Peyer's patch (tissue), 4 donors: Measurements from ENCODE around the gene ERC2.

ENCODE experiments used
- CTCF ChIP-seq, 6 experiments: fragments of 450-650 bp in 4 of 6; fragments of 200-600 bp in 2 of 6; sonication (generic) in 1 of 6; IDR thresholded peaks; one replicate each; pipeline ENCODE4 v1.5.1; 2017 to 2019; ENCODE audit warnings: antibody characterized with exemption in 6 of 6, mild to moderate bottlenecking in 3 of 6, moderate library complexity in 1 of 6
- POLR2A ChIP-seq, 2 donors: fragments of 450-650 bp; IDR thresholded peaks; one replicate each; pipeline ENCODE4 v1.5.1; 2017; ENCODE audit warnings: antibody characterized with exemption in 2 of 2, mild to moderate bottlenecking in 2 of 2, moderate library complexity in 2 of 2

DNA sequence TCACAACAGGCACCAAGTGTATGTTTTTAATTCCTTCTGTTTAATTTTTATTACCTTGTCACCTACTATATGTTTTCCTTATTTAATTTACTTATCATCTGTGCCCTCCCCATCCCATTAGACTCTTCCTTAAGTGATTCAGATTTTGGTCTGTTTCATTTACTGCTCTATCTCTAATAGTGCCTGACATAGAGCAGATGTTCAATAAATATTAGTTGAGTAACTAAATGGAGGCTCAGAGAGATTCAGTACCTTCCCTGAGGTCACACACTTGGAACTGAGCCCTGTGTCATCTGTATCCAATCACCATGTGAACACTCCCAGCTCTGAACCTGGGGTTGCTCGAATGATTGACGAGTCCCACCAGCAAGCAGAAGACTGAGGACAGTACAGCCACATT, 663.1 kb downstream of the ERC2 start:
- no peak for TF ChIP-seq CTCF (IDR thresholded peaks at IDR 0.05)
- TF ChIP-seq POLR2A (IDR thresholded peaks at IDR 0.05) = no peak
